Stomach (tissue), 4 donors: ENCODE data around the gene CTRL.

ENCODE experiments used
- CTCF ChIP-seq, 7 experiments: fragments of 450-650 bp in 4 of 7; fragments of 200-600 bp in 3 of 7; sonication (generic) in 3 of 7; IDR thresholded peaks; one replicate each; pipeline ENCODE4 v1.5.1; 2016 to 2019; ENCODE audit warnings: antibody characterized with exemption in 7 of 7, control low read depth in 2 of 7, mild to moderate bottlenecking in 1 of 7
- EP300 ChIP-seq: sonication (generic); formaldehyde crosslinking; IDR thresholded peaks from one replicate; pipeline ENCODE4 v1.6.1; 2017; ENCODE audit warnings: antibody characterized with exemption
- POLR2A ChIP-seq, 4 donors: fragments of 450-650 bp; IDR thresholded peaks; one replicate each; pipeline ENCODE4 v1.6.1; 2016; ENCODE audit warnings: antibody characterized with exemption in 4 of 4, control low read depth in 2 of 4, mild to moderate bottlenecking in 1 of 4, moderate library complexity in 1 of 4

- no peak for TF ChIP-seq CTCF (IDR thresholded peaks at IDR 0.05)
- no peak for TF ChIP-seq POLR2A (IDR thresholded peaks at IDR 0.05)
- no peak for TF ChIP-seq EP300
These were observed 16.4 kb upstream of the CTRL start for GRCh38 chr16:67948015-67948414.
